GM12892 (cell line): ENCODE data around the gene PLAC1.

ENCODE experiments used
- POLR2A ChIP-seq: IDR thresholded peaks from 2 replicates; pipeline ENCODE4 v1.6.1; 2011; ENCODE audit warnings: low read depth, low read length, control low read depth
- POLR2AphosphoS5 ChIP-seq: IDR thresholded peaks from 2 replicates; pipeline ENCODE4 v1.6.1; 2011; ENCODE audit warnings: low read depth, low read length, control low read depth

- TF ChIP-seq POLR2AphosphoS5 = no peak
- TF ChIP-seq POLR2A = no peak
Observed at GRCh38 chrX:134602410-134602809, 55.9 kb downstream of the PLAC1 start.
